Measurements from ENCODE around the gene FMR1.

- TF ChIP-seq POLR2A (IDR thresholded peaks at IDR 0.05), result no peak
- TF ChIP-seq CTCF (IDR thresholded peaks at IDR 0.05), result no peak
These were observed 9.4 kb upstream of the FMR1 start for GRCh38 chrX:147902270-147902669.

Measured in right lobe of liver (tissue), 4 donors.